CD14-positive monocyte (primary cell): ENCODE results near the gene KAT6B. TPM values are rescaled to one million over a fixed set of nuclear protein-coding genes. Genes with fewer than 3 reads are reported as not detected.

Source experiments
- DNase-seq, 3 donors: peaks; one replicate each; pipeline ENCODE4 v3.0.0-alpha.2; 2011 to 2022
- H2AFZ ChIP-seq: 2 replicates; pipeline ENCODE4 v1.6.0; 2012; ENCODE audit warnings: mild to moderate bottlenecking, low read depth, low read length, inconsistent platforms; ENCODE audit not compliant: insufficient read depth, poor library complexity, severe bottlenecking
- H3K27ac ChIP-seq, 2 donors: 1 replicate in 1 of 2; 2 replicates in 1 of 2; pipeline ENCODE4 v1.5.1; 2012 to 2013; ENCODE audit warnings: low read length in 2 of 2, control low read depth in 1 of 2, inconsistent platforms in 1 of 2, low read depth in 1 of 2, mild to moderate bottlenecking in 1 of 2
- H3K27me3 ChIP-seq, 2 donors: one replicate each; pipeline versions ENCODE4 v1.6.0 to v1.6.1; 2011 to 2013; ENCODE audit warnings: low read length in 2 of 2; ENCODE audit not compliant: control insufficient read depth in 2 of 2, insufficient read depth in 2 of 2
- H3K36me3 ChIP-seq, 2 donors: replicated peaks in 1 of 2; 1 replicate in 1 of 2; 2 replicates in 1 of 2; pipeline versions ENCODE4 v1.5.1 to v1.6.1; 2012 to 2013; ENCODE audit warnings: low read length in 2 of 2, control low read depth in 1 of 2, inconsistent platforms in 1 of 2, mild to moderate bottlenecking in 1 of 2; ENCODE audit not compliant: insufficient read depth in 2 of 2, control insufficient read depth in 1 of 2
- H3K4me1 ChIP-seq, 2 donors: 1 replicate in 1 of 2; 2 replicates in 1 of 2; pipeline versions ENCODE4 v1.5.1 to v1.6.1; 2012 to 2013; ENCODE audit warnings: low read length in 2 of 2, control low read depth in 1 of 2, inconsistent platforms in 1 of 2, mild to moderate bottlenecking in 1 of 2, moderate library complexity in 1 of 2; ENCODE audit not compliant: insufficient read depth in 2 of 2, control insufficient read depth in 1 of 2
- H3K4me2 ChIP-seq: replicated peaks from 2 replicates; pipeline ENCODE3; 2012; ENCODE audit warnings: low read length, moderate library complexity, mild to moderate bottlenecking; ENCODE audit not compliant: poor library complexity, severe bottlenecking; ENCODE audit errors: extremely low read depth
- H3K4me3 ChIP-seq, 3 experiments: fragments of 200-600 bp in 1 of 3; sonication (generic) in 1 of 3; replicated peaks in 1 of 3; 1 replicate in 2 of 3; 2 replicates in 1 of 3; pipeline ENCODE4 v1.5.1; 2011 to 2013; ENCODE audit warnings: low read length in 3 of 3, mild to moderate bottlenecking in 3 of 3, control low read depth in 2 of 3, low read depth in 2 of 3, inconsistent platforms in 1 of 3, moderate library complexity in 1 of 3
- H3K79me2 ChIP-seq: 2 replicates; pipeline ENCODE4 v1.6.0; 2012; ENCODE audit warnings: mild to moderate bottlenecking, control low read depth, inconsistent platforms, low read length, moderate library complexity; ENCODE audit not compliant: insufficient read depth
- H3K9ac ChIP-seq: 2 replicates; pipeline ENCODE4 v1.6.0; 2017; ENCODE audit warnings: low read length, mild to moderate bottlenecking; ENCODE audit not compliant: insufficient read depth, poor library complexity, severe bottlenecking
- H3K9me3 ChIP-seq, 2 donors: replicated peaks in 1 of 2; 1 replicate in 1 of 2; 2 replicates in 1 of 2; pipeline versions ENCODE4 v1.5.1 to v1.6.1; 2012 to 2013; ENCODE audit warnings: low read length in 2 of 2, control low read depth in 1 of 2; ENCODE audit not compliant: control insufficient read depth in 1 of 2, insufficient read depth in 1 of 2
- H4K20me1 ChIP-seq: 2 replicates; pipeline ENCODE4 v1.6.0; 2012; ENCODE audit warnings: mild to moderate bottlenecking, low read length, control low read depth, moderate library complexity; ENCODE audit not compliant: insufficient read depth
- H3K27ac Mint-ChIP-seq, 7 donors: one replicate each; pipeline ENCODE4 v1.8.0; 2020; ENCODE audit warnings: mild to moderate bottlenecking in 7 of 7, mixed read lengths in 7 of 7, moderate library complexity in 6 of 7, inconsistent platforms in 2 of 7
- H3K27me3 Mint-ChIP-seq, 3 donors: one replicate each; pipeline ENCODE4 v1.8.0; 2021 to 2022; ENCODE audit warnings: low read depth in 3 of 3, mild to moderate bottlenecking in 3 of 3, mixed read lengths in 3 of 3, moderate library complexity in 3 of 3, inconsistent platforms in 1 of 3
- H3K36me3 Mint-ChIP-seq, 2 donors: one replicate each; pipeline ENCODE4 v1.8.0; 2020; ENCODE audit warnings: mixed read lengths in 2 of 2, inconsistent platforms in 1 of 2, mild to moderate bottlenecking in 1 of 2
- H3K4me1 Mint-ChIP-seq: one replicate; pipeline ENCODE4 v1.8.0; 2020; ENCODE audit warnings: mild to moderate bottlenecking, mixed read lengths
- H3K4me3 Mint-ChIP-seq, 2 donors: one replicate each; pipeline ENCODE4 v1.8.0; 2020; ENCODE audit warnings: mild to moderate bottlenecking in 2 of 2, mixed read lengths in 2 of 2, moderate library complexity in 1 of 2
- H3K9me3 Mint-ChIP-seq, 7 donors: one replicate each; pipeline ENCODE4 v1.8.0; 2020 to 2022; ENCODE audit warnings: mixed read lengths in 7 of 7, mild to moderate bottlenecking in 6 of 7, moderate library complexity in 6 of 7, inconsistent platforms in 2 of 7
- WGBS: methylation state at CpG from one replicate; pipeline ENCODE4 v1.1.5; 2013; ENCODE audit warnings: missing lambda C conversion rate; ENCODE audit not compliant: insufficient coverage; 5-methylcytosine and 5-hydroxymethylcytosine counted together
- intact Hi-C, 2 donors: fragments of 100-400 bp; cut with micrococcal nuclease; formaldehyde crosslinking; loops; one replicate each; pipeline versions ENCODE4 v1.15.0 to v1.15.1; 2023
- polyA plus RNA-seq, 3 donors: library from polyadenylated mRNA; depleted of rRNA in 1 of 3; unstranded in 2 of 3; stranded (reverse) in 1 of 3; fragments of 300-500 nt in 2 of 3; fragments of >200 nt in 1 of 3; fragmentation: Illumina TruSeq in 2 of 3; gene quantifications; 1 replicate in 2 of 3; 2 replicates in 1 of 3; pipeline ENCODE4 v1.2.3, GENCODE V29; 2012 to 2021
- TF ChIP-seq, protein P1 (sequence below): fragments of 200-600 bp; IDR thresholded peaks from one replicate; pipeline ENCODE4 v1.8.0; 2022; ENCODE audit warnings: antibody characterized with exemption, mild to moderate bottlenecking

KAT6B gene
- polyA plus RNA-seq, 3 donors: 3.3 to 6.4 (median 6.2) TPM

DNA sequence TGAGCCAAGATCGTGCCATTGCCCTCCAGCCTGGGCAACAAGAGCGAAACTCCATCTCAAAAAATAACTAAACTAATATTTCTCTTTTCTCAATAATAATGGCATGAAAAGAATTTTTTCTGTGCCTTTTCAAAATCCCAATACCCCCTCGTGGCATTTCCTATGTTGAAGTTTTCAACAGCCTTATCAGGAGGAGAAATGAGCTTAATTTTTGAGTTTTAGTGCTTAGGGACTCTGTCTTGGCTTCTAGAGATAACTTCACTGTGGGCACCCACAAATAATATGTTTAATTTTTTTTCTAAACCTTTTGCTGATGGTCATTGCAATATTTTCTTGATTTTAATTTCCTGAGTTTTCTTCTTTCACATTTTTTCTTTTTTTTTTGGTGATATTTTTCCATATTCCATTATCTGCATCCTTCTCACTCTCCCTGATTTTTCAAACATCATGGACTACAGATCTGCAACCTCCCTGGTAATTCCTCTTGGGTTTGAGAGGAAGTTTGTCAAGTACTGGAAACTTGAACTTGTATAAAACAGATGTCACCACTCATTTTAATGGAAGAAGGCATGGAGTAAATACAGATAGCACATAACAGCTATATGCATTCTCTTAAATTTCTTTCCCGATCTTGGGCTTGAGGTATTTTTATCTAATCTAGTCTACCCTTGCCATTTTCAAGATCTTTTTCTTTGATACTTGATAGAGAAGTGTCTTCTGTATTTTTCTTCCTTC is 84.0 kb downstream of the KAT6B start:
- H3K9me3 Mint-ChIP-seq: no peaks in the 10 kb centered on the region
- Histone ChIP-seq H3K4me3 (no peak overlapping the region), H3K79me2 (peaks cover 22% of the 10 kb centered on the region), H3K4me1 (no peaks in the 10 kb centered on the region), H3K36me3 (no peaks in the 10 kb centered on the region), H3K27ac (no peak overlapping the region), H2AFZ (no peak overlapping the region), H3K9ac (no peak overlapping the region), H4K20me1 (no peaks in the 10 kb centered on the region), H3K9me3 (no peaks in the 10 kb centered on the region), H3K27me3 (no peaks in the 10 kb centered on the region), H3K4me2 (no peak overlapping the region)
- WGBS: no CpG with 5 or more reads among the region's 4 CpGs
- no peaks in the 10 kb centered on the region for H3K36me3 Mint-ChIP-seq
- H3K27me3 Mint-ChIP-seq: no peaks in the 10 kb centered on the region
- no peak overlapping the region for H3K4me3 Mint-ChIP-seq
- peaks cover 11% of the 10 kb centered on the region for H3K4me1 Mint-ChIP-seq
- intact Hi-C loops: no loop called here
- DNase-seq: no peak
- TF ChIP-seq, protein P1, sequence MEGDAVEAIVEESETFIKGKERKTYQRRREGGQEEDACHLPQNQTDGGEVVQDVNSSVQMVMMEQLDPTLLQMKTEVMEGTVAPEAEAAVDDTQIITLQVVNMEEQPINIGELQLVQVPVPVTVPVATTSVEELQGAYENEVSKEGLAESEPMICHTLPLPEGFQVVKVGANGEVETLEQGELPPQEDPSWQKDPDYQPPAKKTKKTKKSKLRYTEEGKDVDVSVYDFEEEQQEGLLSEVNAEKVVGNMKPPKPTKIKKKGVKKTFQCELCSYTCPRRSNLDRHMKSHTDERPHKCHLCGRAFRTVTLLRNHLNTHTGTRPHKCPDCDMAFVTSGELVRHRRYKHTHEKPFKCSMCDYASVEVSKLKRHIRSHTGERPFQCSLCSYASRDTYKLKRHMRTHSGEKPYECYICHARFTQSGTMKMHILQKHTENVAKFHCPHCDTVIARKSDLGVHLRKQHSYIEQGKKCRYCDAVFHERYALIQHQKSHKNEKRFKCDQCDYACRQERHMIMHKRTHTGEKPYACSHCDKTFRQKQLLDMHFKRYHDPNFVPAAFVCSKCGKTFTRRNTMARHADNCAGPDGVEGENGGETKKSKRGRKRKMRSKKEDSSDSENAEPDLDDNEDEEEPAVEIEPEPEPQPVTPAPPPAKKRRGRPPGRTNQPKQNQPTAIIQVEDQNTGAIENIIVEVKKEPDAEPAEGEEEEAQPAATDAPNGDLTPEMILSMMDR: no peak
- H3K27ac Mint-ChIP-seq: no peak overlapping the region

DNA sequence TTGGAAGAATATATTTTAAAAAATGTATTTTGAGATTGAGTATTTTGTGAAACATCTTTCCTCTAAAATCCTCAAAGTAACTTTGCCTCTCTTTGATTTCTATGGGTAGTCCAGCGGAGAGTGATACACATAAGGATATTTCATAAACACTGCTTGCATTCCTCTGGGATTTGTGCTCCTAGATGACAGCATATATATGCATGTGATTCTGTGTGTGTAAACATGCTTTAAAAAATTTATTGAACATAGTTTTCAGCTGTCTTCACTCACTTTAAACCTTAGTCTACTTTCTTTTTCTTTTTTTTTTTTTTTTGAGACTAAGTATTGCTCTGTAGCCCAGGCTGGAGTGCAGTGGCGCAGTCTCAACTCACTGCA is 84.6 kb downstream of the KAT6B start:
- Mint-ChIP-seq H3K36me3 (no peaks in the 10 kb centered on the region), H3K27me3 (no peaks in the 10 kb centered on the region), H3K9me3 (no peaks in the 10 kb centered on the region), H3K4me3 (no peak overlapping the region), H3K4me1 (peaks cover 11% of the 10 kb centered on the region), H3K27ac (no peak overlapping the region)
- H4K20me1 ChIP-seq: no peaks in the 10 kb centered on the region
- intact Hi-C loops: no loop called here
- no peak overlapping the region for H3K27ac ChIP-seq
- TF ChIP-seq, protein P1: no peak
- no CpG with 5 or more reads among the region's 2 CpGs for WGBS
- DNase-seq: no peak
- H3K4me1 ChIP-seq: no peaks in the 10 kb centered on the region
- no peak overlapping the region for H3K4me2 ChIP-seq
- H3K79me2 ChIP-seq: peaks cover 22% of the 10 kb centered on the region
- no peak overlapping the region for H2AFZ ChIP-seq
- no peak overlapping the region for H3K4me3 ChIP-seq
- H3K27me3 ChIP-seq: no peaks in the 10 kb centered on the region
- H3K36me3 ChIP-seq: no peaks in the 10 kb centered on the region
- H3K9me3 ChIP-seq: no peaks in the 10 kb centered on the region
- H3K9ac ChIP-seq: no peak overlapping the region
